HG03378 (cell line): ENCODE measurements around the gene MEG3.

ENCODE experiments used
- ATAC-seq: cut with Tn5 transposase; IDR thresholded peaks from one replicate; pipeline ENCODE4 v1.9.1; 2021; ENCODE audit warnings: mild to moderate bottlenecking, moderate library complexity; ENCODE audit not compliant: unreplicated experiment

The MEG3 gene

DNA sequence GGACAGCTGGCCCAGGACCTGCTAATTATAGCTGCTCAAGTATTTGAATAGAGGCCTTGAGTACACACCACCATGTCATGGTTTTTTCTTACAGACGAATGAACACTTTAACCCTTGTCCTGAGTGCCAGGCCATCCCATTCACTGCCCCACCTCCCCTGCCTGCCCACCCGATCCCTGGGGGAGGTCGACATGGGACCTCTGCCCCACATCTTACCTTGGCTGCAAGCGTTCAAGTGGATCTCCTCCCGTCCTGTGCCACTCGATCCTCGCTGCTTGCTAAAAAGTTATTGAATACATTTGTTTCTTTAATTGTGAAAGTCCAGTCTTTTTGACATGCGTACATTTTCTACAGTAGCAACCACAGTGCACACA, 67.3 kb downstream of the MEG3 start:
- no peak for ATAC-seq

DNA sequence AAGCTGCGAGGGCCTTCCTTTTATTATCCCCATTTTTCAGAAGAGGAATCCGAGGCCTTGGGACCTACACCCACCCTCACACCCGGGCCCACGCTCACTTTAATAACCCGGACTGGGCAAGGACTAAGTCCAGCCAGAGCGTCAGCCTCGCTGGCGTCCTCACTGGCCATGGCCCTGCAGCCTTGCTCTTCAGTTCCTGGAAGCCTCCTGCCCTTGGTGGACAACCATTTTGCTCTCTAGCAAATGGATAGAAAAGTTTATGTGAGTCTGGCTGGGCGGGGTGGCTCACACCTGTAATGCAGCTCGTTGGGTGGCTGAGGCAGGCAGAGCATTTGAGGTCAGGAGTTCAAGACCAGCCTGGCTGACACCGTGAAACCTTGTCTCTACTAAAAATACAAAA, 67.8 kb downstream of the MEG3 start:
- ATAC-seq = no peak

DNA sequence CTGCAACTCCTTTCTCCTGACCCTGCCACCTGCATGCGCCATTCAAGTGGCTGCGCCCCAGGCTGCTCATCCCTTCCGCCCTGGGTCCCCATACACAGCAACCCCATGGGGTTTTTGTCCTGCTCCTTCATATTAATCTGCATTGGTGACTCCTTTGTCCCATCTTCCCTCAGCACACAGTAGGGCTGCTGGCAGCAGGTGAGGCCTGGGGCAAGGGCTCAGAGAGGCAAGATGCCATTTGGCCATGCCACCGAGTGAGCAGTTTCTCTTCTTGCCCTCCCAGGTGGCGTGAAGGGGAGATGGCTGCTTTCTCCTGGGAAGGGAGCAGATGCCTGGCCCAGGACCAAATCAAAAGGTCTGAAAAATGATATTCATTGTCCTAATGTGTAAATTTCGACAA, 68.5 kb downstream of the MEG3 start:
- no peak for ATAC-seq

DNA sequence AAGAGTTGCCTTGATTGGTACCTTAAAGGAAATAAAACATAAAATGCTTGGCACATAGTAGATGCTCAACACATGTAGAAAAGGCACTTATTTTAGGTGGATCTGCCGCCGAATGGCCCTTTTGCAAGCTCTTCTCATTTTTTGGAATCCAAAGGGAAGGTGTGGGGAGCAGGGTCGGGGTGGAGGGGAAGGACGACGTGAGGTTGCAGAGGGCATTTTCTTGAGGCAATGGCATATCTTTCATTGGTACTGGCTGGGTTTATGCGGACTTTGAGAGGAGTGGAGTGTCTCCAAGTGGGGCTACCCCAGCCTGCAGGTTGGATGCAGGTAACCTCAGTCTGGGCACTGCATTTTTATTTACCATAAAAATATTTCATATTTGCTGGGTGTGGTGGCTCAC, 69.5 kb downstream of the MEG3 start:
- ATAC-seq = no peak

DNA sequence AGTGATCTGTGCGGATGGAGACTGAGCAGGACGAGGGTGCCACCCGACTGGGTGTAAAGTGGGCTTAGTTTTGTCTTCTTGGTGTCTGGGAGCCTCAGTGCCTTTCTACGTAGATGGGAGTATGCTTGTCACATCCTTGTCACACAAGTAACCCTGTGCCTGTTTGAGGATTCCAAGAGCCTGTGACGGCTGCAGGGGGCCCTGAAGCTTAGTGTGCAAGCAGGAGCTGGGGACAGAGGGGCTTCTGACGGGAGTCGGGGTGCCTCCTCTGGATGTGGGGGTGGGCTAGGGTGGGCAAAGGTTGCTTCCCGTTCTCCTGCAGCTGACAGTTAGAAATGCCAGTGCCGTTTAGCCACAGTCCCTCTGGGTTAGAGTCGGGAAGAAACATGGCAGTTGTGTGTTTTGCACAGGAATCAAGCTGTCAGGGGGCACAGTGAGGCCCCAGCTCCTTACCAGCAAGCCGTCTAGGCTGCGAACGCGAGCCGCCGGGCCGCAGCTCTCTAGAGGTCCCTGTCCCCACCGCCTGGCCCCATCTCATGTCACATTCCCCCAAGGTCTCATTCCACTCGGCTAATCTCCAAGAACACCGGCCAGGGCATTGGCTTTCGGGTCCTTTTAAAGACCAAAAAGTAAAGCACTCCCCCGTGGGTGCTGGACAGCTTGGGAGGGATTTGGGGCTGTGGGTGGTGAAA, 70.6 kb downstream of the MEG3 start:
- no peak for ATAC-seq

DNA sequence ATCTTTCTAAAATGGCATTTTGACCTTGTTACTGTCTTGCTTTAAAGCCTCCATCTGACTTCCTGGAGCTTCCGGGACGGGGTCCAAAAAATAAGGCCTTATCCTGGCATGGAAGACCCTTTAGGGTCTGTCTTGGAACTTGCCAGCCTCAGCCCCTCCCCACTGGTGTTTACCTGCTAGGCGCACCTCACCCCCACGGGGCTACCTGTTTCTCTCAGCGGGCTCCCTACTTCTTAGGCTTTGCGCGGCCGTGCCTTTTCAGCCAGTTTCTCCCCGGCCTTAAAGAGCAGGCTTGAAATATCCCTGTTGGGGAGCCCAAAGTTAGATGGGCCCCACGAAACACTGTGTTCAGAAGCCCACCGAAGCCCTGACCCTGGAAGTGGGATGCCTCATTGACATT, 72.5 kb downstream of the MEG3 start:
- ATAC-seq = no peak

DNA sequence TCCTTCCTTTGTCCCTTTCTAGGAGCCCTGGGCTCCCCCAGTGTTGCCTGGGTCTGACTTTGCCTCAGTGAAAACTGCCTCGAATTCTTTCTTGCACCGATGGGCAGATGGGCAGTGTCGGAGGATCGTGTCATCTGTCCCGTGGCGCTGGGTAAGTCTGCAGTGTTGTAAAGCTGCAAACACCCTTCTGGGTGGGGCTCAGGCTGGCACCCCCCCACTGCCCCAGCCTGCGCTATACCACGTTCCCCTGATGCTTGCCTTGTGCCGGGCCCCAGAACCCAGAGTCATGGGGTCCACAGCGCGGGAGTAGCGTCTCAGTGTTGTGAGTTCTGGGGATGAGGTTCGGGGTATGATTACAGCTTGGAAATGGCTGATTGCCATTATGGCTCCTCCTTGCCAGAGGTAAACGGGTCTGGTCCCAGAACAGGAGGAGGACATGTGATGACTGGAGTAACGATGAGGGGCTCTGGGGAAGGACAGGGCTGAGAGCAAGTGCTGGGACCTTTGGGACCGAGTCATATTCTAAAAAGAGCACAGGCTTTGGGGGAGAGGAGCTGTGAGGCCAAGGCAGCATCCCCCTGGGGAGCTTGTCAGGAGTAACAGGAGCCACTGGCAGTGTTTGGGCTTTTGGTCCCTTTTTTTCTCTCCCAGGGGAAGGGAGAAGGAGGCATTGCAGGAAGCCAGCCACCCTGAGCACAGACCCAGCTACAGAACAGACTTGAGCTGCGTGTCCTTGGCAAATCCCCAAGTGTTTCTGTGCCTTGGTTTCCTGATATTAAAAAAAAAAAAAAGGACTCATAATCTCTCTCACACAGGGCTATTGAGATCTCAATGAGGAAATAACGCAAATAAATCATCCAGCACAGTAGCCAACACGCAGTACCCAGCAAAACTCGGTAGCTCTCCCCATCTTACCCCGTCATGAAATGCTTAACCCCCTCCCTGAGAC, 73.3 kb downstream of the MEG3 start:
- no peak for ATAC-seq

DNA sequence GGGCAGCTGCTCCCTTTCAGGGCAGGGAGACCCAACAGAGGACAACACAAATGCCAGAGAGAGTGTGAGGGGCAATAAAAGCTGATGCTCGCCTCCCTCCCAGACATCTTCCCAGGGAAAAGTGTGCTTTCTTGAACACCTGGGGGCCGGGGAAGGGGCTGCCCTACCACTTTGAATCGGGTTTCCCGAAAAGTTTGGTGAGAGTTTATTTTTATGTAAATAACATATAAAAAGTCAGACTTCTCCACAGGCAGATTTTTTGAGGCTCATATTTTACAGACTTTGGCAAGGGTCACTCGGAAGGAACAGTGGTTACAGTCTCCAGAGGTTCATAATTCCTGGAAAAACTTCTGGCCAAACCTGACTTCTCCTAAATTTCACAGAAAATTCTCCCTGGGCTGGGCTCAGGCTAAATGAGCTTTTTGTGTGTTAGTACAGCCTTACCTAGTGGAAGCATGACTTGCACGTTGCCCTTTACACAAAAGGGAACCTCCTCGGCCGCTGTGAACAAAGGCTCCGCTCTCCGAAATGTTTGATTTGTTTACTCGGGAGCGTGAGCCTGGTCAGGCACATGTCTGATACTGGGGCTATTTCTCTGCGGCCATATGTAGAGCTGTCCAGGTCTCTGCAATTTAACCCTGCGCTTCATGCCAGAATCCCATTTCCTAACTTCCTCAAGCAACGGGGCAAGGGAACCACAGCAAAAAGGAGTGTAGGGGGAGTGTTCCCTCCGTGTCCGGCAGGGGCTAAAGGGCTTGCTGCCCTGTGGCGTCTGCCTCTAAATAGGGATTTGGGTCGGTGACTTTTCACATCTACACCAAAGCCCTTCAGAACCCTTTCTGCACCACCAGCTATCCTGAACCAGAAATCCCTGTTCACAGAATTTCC, 74.2 kb downstream of the MEG3 start:
- ATAC-seq = no peak

DNA sequence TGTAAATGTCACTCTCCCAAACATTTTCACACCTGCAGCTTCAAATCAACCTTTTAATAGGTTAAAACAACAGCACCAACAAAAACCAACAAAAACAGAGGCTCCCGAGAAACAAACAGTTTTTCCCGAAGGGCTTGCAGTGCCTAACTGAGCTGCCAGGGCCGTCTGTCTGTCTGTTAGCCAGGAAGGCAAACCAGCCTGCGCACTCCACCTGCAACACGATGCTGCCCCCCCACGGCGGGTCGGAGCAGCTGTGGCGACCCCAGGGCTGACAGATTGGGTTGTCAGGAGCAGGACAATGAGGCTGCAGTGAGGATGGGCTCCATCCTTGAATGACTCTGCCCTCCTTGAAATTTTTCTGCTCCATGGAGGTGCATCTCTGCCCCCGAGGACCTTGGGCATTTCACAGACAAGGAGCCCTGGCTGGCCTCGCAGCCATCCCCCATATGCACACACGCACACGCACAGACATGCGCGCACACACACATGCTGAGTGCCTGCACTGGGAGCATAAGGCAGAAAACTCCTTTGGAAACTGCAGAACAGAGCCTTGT, 75.0 kb downstream of the MEG3 start:
- ATAC-seq = no peak

DNA sequence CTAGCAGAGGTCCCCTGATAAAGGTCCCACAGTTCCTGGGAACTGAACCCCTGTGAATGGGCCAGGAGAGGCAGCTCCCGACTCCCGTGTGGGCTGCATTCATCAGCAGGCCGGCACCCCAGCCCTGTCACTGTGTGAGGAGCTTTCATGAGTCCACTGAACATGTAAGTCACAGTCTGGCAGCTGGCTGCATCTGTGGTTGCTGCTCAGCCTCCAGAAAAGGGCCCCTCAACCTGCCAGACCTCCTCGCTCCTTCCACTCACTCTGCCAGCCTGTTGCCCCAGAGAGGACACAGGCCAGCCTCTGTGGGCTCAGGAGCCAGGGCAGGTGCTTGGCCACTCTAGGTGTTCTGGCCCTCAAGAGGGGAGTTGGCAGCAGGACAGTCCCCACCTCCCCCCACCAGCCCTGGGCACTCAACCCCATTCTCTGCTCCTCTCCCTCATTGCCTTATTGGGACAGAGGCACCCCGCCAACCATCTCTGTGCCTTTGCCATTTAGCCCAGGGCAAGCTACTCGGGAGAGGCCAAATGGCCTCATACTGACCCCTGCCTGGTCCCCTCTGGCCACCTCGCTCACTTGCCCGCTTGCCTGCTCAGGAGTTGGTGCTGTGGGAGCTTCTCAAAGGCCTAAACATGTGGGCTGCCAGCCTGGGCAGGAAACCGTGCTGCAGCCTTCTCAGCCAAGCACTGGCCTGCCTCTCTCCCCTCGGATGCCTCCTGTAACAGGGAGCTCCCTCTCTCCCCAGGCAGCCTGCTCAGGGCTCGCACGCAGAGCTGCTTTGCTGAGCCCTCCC, 75.7 kb downstream of the MEG3 start:
- ATAC-seq = no peak

DNA sequence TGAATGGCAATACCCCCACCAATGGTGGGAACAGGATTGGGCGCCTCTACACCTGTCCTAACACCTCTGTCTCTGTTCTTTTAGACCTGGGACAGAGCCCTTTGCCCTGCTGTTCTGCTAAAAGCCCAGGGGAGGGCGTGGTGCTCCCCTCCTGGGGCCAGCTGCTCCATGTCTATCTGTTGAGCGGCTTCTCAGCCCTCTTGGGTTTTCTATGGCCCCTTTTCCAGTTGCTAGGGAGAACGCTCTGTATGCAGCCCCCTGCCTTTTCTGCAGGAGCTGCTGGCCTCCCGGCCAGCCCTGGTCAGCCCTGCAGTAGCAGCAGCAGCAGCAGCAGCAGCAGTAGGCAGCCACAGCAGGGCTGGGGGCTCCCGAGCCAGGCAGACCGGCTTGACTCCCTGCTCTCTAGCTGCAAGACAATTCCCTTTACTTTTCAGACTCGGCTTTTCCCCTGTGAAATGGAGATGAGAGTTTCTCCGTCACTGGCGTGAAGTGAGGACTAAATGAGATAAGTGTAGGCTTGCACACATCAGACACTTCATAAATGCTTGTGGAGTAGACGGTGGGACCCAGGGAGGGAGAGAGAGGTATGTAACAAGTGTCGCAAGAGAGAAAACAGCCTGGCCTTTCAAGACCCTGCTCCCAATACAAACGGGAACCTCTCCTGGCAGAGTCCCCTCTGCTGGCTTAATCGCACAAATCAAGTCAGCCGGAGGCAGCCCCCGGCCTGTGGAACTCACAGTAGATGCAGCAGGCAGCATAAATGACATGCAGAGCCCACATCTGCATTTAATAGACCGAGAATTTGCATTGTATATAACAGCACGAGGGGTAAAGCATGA, 76.6 kb downstream of the MEG3 start:
- no peak for ATAC-seq

DNA sequence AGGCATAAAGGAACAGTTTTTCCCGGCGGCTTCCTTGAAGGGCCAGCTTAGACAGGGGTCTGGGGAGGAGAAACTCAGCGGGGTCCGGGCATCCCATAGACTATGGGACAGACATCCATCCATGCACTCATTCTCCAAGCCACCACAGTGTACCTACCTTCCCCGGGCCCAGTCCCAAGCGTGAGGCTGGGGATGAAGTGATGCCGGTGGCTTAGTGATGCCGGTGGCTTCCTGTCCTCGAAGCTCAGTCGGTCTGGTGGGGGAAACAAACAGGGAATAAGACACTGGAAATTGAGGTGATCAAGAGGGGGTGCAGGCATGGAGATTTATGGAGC, 77.2 kb downstream of the MEG3 start:
- ATAC-seq = no peak

DNA sequence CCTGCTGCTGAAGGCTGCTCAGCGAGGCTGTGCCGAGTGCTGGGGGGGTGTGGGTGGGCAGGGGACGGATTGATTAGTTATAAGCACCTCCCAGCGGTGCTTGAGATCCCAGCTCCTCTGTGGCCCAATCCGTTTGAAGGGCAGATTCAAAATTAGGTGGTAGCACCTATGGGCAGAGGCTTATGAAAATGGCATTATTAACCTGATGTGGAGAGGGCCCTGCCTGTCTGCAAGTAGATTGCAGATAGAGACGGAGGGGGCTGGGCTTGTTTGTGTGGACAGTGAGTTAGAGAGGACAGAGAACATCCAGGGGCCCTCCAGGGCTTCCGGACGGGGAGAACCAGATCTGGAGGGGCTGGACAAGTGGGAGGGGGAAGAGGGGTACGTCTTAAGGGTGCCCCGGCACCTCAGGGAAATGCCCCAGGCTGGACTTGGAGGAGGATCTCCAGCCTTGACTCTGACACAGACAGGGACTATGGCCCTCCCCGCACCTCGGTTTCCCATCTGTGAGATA, 77.8 kb downstream of the MEG3 start, which contains the start of gene RTL1:
Gene RTL1, minus strand, starts transcription at position 51 of the 514 bp plus-strand sequence. CDS start 18,934 bp downstream, outside the sequence.
- no peak for ATAC-seq

DNA sequence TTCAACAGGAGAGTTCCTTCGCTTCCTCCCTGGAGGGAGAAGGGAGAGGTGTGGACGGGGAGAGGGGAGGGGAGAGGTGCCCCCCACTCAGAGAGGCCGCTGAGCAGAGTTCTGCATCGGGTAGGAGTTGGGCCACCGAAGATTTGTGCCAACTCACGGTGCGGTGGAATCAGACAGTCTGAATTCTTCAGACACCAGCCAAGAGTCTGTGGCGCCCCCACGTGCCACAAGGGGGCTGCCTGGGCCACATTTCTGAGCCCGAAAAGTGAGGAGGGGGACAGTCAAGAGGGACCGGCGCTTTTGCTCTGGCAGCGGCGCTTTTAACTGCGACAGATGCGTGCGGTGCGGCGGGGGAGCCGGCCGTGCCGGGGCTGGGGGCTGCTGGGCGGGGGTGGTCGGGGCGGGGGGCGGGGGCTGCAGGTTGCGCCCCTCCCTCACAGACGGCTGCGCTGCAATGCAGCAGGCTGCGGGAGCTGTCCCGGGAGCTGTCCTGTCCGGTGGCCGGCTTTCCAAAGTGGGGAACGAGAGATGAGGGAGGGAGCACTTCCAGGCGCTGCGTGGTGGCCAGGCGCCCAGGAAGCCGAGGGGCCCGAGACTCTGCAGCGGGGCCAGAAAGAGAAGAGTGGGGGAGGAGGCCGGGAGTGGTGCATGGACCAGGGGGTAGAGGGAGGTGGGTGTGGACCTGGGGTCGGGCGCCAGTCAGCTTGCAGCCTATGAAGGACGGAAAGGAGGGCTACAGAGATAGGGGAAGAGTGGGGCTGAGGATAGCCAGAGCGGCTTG, 78.6 kb downstream of the MEG3 start:
- no peak for ATAC-seq

DNA sequence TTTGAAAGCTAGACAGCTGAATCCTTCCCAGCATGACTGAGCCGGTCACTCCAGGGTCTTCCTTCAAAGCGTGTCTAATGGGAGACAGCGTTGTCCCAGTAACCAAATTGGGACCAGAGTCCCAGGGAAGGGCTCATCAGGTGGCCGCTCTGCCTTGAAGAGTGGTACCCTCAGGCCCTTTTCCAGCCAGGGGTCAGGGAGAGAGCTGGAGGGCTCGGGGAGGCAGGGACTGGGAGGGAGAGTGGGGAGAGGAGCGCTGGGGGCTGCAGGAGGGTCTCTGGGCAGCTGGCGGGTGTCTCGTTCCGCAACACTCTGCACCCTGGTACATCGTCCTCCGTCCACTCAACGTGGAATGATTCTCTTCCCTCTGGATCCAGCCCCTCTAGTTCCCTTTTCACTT, 79.2 kb downstream of the MEG3 start:
- ATAC-seq = no peak

DNA sequence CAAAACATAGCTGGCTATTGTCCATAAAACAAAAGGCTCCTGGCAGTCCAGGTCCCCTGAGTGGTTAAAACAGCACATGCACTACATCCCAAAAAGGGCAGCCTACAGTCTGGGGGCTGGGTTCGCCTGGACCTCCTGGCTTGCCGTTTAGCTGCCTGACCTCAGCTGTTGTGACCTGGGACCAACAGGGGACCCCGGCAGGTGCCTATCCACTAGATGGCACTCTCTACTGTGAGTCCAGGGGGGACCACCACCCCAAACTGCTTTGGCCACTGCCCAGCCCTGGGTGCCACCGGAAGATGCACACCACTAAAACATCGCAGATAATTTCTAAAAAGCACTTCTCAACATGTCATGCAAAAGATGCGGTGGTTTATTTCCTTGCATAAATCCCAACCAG, 80.5 kb downstream of the MEG3 start:
- no peak for ATAC-seq

DNA sequence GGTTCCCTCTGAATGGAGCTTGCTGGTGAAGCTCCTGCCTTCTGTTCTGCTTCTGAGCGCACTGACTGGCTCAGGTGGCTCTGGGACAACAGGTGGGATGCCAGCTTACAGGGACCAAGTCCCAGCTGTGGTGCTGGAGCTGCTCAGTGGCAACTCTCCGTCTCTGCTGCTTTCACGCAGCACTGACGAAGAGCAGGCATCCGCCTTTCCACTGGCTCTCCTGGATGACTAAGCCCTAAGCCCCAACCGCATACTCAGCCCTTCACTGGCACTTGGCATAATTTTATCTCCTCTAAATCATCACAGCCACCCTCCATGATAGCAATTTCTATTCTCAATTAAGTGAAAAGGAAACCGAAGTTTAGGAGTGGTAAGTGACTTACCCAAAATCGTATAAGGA, 81.3 kb downstream of the MEG3 start:
- no peak for ATAC-seq

DNA sequence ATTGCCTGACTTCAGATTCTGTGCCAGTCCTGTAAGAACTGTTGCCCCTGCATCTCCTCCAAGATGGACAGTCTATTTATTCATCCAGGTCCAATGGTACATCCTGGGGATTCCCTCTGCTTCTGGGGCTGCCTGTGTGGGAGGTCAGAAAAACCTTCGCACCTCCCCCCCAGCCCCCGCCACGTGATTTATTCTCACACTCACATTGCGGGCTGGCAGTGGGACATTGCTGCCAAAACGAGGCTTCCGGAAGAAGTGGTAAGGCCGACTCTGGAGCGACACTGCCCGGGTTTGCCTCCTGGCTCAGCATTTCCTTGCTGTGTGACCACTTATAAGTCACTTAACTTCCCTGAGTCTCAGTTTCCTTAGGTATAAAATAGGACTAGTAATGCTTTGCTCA, 83.5 kb downstream of the MEG3 start:
- ATAC-seq = no peak
